ENCODE results near the gene PRMT3. TPM values are rescaled to one million over a fixed set of nuclear protein-coding genes. Genes with fewer than 3 reads are reported as not detected.

Gene PRMT3
- total and polyA plus RNA-seq, 2 donors (not counting 3 experiments of a cell fraction or from before 2014, with no cell fraction given), result 6.2 to 13.3 TPM

DNA sequence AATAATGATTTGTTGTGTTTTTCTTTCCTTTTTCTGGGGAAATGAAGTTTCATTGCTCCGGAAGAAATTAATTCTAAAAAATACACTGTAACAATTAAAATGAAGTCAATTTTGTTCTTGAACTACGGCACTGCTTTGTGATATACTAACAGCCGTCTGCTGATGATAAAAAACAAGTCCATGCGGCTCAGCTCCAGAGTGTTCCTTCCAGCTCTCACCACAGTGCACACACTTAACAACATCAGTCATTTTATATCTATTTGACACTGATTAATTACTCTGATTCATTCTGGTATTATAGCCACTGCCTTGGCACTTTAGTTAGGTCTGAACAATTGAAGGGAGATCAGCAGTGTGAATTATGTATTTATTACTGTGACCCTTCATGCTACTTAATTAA lies 114.5 kb downstream of the PRMT3 start:
- Histone ChIP-seq H3K27ac (ENCODE audit: insufficient read depth, low read depth, low read length) (no peak overlapping the region), H2AFZ (ENCODE audit: low read depth, low read length) (no peak overlapping the region), H3K4me3 (replicated peaks in 1 of 3; ENCODE audit: insufficient read depth in 1 of 3, low read depth in 1 of 3, low read length in 3 of 3) (no peak overlapping the region), H3K36me3 (ENCODE audit: control insufficient read depth in 2 of 2, extremely low read depth in 1 of 2, insufficient read depth in 2 of 2, low read length in 2 of 2) (no peaks in the 10 kb centered on the region), H3K9me3 (replicated peaks; ENCODE audit: control insufficient read depth, insufficient read depth, low read length) (no peaks in the 10 kb centered on the region), H3K79me2 (ENCODE audit: control insufficient read depth, insufficient read depth, low read length) (no peaks in the 10 kb centered on the region), H3K4me2 (ENCODE audit: insufficient read depth, low read length) (no peak overlapping the region), H3K9me1 (replicated peaks; ENCODE audit: control insufficient read depth, extremely low read depth, insufficient read depth, low read length) (no peaks in the 10 kb centered on the region), H3K9ac (replicated peaks; ENCODE audit: extremely low read depth, insufficient read depth, low read length) (no peak overlapping the region), H3K27me3 (ENCODE audit: control insufficient read depth in 2 of 2, insufficient read depth in 2 of 2, low read length in 2 of 2) (no peaks in the 10 kb centered on the region), H4K20me1 (replicated peaks; ENCODE audit: control insufficient read depth, extremely low read depth, insufficient read depth, low read length) (no peaks in the 10 kb centered on the region), H3K4me1 (ENCODE audit: control insufficient read depth, extremely low read depth, insufficient read depth, low read length) (no peaks in the 10 kb centered on the region)
- dilution Hi-C loops (cut with MboI; ENCODE audit: extremely low pct_ligation_motif_present, low sequenced_read_pairs) (no loop called here), intact Hi-C loops (cut with micrococcal nuclease) (no loop called here)
- DNase-seq (ENCODE audit: low read depth, low spot score) (peak; percentile 29), FAIRE-seq (no peak)
- ChIA-PET POLR2A (no interaction called here), CTCF (interaction anchor here (1.1 to 1.7 kb wide), 3 partner anchors 10 to 105 kb away, joined by 3 to 4 read pairs (median 3); no protein-coding TSS in a partner anchor)
- TF ChIP-seq FOS (IDR thresholded peaks at IDR 0.05; ENCODE audit: borderline replicate concordance, insufficient read depth, low read length), result no peak
- BruUV-seq (replicated peaks), result no TSS peak

DNA sequence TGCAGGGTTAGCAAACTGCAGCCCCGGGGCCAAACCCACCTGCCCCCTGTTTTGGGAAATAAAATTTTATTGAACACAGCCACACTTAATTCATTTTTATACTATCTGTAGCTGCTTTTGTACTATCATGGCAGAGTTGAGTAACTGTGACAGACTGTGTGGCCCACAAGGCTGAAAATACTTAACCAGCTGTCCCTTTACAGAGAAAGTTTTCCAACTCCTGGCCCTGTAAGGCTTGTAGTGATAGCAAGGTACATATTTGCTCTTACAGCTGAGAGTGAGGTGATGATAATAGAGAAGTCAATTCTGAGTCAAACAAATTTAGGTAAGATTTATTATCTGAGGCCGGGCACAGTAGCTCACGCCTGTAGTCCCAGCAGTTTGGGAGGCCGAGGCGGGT lies 124.5 kb downstream of the PRMT3 start:
- TF ChIP-seq MYC (IDR thresholded peaks at IDR 0.05; ENCODE audit: low read depth, low read length), result no peak
- TF ChIP-seq JUN (IDR thresholded peaks at IDR 0.05; ENCODE audit: borderline replicate concordance, insufficient read depth, insufficient read length, low read depth), result no peak
- TF ChIP-seq GATA2 (IDR thresholded peaks at IDR 0.05; ENCODE audit: insufficient read depth, insufficient read length, low read depth, low read length), result no peak
- TF ChIP-seq POLR2A (IDR thresholded peaks at IDR 0.05; ENCODE audit: low read depth, low read length), result no peak
- TF ChIP-seq, protein P1, sequence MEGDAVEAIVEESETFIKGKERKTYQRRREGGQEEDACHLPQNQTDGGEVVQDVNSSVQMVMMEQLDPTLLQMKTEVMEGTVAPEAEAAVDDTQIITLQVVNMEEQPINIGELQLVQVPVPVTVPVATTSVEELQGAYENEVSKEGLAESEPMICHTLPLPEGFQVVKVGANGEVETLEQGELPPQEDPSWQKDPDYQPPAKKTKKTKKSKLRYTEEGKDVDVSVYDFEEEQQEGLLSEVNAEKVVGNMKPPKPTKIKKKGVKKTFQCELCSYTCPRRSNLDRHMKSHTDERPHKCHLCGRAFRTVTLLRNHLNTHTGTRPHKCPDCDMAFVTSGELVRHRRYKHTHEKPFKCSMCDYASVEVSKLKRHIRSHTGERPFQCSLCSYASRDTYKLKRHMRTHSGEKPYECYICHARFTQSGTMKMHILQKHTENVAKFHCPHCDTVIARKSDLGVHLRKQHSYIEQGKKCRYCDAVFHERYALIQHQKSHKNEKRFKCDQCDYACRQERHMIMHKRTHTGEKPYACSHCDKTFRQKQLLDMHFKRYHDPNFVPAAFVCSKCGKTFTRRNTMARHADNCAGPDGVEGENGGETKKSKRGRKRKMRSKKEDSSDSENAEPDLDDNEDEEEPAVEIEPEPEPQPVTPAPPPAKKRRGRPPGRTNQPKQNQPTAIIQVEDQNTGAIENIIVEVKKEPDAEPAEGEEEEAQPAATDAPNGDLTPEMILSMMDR (IDR thresholded peaks at IDR 0.05; ENCODE audit: extremely low read depth in 1 of 2, insufficient read depth in 1 of 2, low read depth in 1 of 2, low read length in 2 of 2), result no peak
- Histone ChIP-seq H3K79me2 (ENCODE audit: control insufficient read depth, insufficient read depth, low read length) (no peaks in the 10 kb centered on the region), H3K36me3 (ENCODE audit: control insufficient read depth in 2 of 2, extremely low read depth in 1 of 2, insufficient read depth in 2 of 2, low read length in 2 of 2) (no peaks in the 10 kb centered on the region), H3K27me3 (ENCODE audit: control insufficient read depth in 2 of 2, insufficient read depth in 2 of 2, low read length in 2 of 2) (no peaks in the 10 kb centered on the region), H3K4me2 (ENCODE audit: insufficient read depth, low read length) (no peak overlapping the region), H3K4me1 (ENCODE audit: control insufficient read depth, extremely low read depth, insufficient read depth, low read length) (no peaks in the 10 kb centered on the region), H3K27ac (ENCODE audit: insufficient read depth, low read depth, low read length) (no peak overlapping the region), H3K9ac (replicated peaks; ENCODE audit: extremely low read depth, insufficient read depth, low read length) (no peak overlapping the region), H3K9me3 (replicated peaks; ENCODE audit: control insufficient read depth, insufficient read depth, low read length) (no peaks in the 10 kb centered on the region), H3K9me1 (replicated peaks; ENCODE audit: control insufficient read depth, extremely low read depth, insufficient read depth, low read length) (no peaks in the 10 kb centered on the region), H3K4me3 (replicated peaks in 1 of 3; ENCODE audit: insufficient read depth in 1 of 3, low read depth in 1 of 3, low read length in 3 of 3) (no peak overlapping the region), H4K20me1 (replicated peaks; ENCODE audit: control insufficient read depth, extremely low read depth, insufficient read depth, low read length) (no peaks in the 10 kb centered on the region), H2AFZ (ENCODE audit: low read depth, low read length) (no peak overlapping the region)
- dilution Hi-C loops (cut with MboI; ENCODE audit: extremely low pct_ligation_motif_present, low sequenced_read_pairs), result no loop called here
- BruUV-seq (replicated peaks), result no TSS peak
- DNase-seq (ENCODE audit: low read depth, low spot score) (no peak), FAIRE-seq (no peak)
- ChIA-PET CTCF (interaction anchor here (1.0 to 1.1 kb wide), 2 partner anchors 9 to 11 kb away, joined by 3 to 4 read pairs; no protein-coding TSS in a partner anchor), POLR2A (no interaction called here)
- intact Hi-C loops (cut with micrococcal nuclease), result no loop called here
